HCT116 (cell line): Measurements from ENCODE around the gene ERC2. TPM values are rescaled to one million over a fixed set of nuclear protein-coding genes. Genes with fewer than 3 reads are reported as not detected.

Experiments used
- ATAC-seq: fragments of 200-7000 bp; cut with Tn5 transposase; 2 replicates; pipeline ENCODE4 v1.9.1; 2020; ENCODE audit warnings: mild to moderate bottlenecking, moderate library complexity
- BruUV-seq: library from RNA; stranded (reverse); fragments of 400-500 nt; replicated peaks from 2 replicates; lab custom pipeline; 2021; lab: Mats Ljungman, UMichigan
- CTCF ChIA-PET: fragments of 300-600 bp; sonication (Branson Sonifier 250); formaldehyde crosslinking; loops from one replicate; lab custom pipeline; 2021; ENCODE audit warnings: antibody characterized with exemption; lab: Charles Lee
- POLR2A ChIA-PET: fragments of 300-600, 350-600 bp; sonication (Branson Sonifier 250); formaldehyde crosslinking; loops from one replicate; lab custom pipeline; 2021; ENCODE audit warnings: antibody characterized with exemption; lab: Charles Lee
- RAD21 ChIA-PET, 2 experiments: fragments of 300-600 bp; sonication (Branson Sonifier 250); formaldehyde crosslinking; loops; one replicate each; lab custom pipeline; 2023; ENCODE audit warnings: low total read pairs in 2 of 2; ENCODE audit not compliant: uncharacterized antibody in 2 of 2, unreplicated experiment in 2 of 2, low non-redundant PET in 1 of 2; lab: Charles Lee
- DNase-seq: peaks from one replicate; pipeline ENCODE4 v3.0.0-alpha.2; 2010; ENCODE audit warnings: low read depth, low spot score
- H2AFZ ChIP-seq: fragments of 200-600 bp; shearing (Covaris generic), sonication (generic); 2 replicates; pipeline ENCODE4 v1.6.1; 2017; ENCODE audit warnings: low read depth, mixed run types, mixed read lengths, antibody characterized with exemption, low read length; ENCODE audit not compliant: poor library complexity, severe bottlenecking
- H3K27ac ChIP-seq: 2 replicates; pipeline ENCODE4 v1.5.1; 2012; ENCODE audit warnings: low read depth, low read length
- H3K27me3 ChIP-seq: fragments of 200-600 bp; sonication (generic); 2 replicates; pipeline ENCODE4 v1.6.1; 2016; ENCODE audit warnings: mixed run types, low read length, mixed read lengths; ENCODE audit not compliant: insufficient read depth
- H3K36me3 ChIP-seq, 2 experiments: fragments of 200-500 bp in 1 of 2; fragments of 200-600 bp in 1 of 2; sonication (Bioruptor generic) in 1 of 2; sonication (generic) in 1 of 2; 2 replicates each; pipeline versions ENCODE4 v1.5.1 to v1.6.1; 2014 to 2016; ENCODE audit warnings: low read length in 2 of 2, inconsistent platforms in 1 of 2, mixed read lengths in 1 of 2, mixed run types in 1 of 2; ENCODE audit not compliant: insufficient read depth in 2 of 2, control insufficient read depth in 1 of 2
- H3K4me1 ChIP-seq, 2 experiments: fragments of 200-600 bp in 1 of 2; sonication (generic) in 1 of 2; 2 replicates each; pipeline versions ENCODE4 v1.5.1 to v1.6.1; 2012 to 2017; ENCODE audit warnings: low read length in 2 of 2, inconsistent platforms in 1 of 2, mild to moderate bottlenecking in 1 of 2, mixed read lengths in 1 of 2, mixed run types in 1 of 2, moderate library complexity in 1 of 2; ENCODE audit not compliant: insufficient read depth in 2 of 2, control insufficient read depth in 1 of 2
- H3K4me2 ChIP-seq: fragments of 200-600 bp; sonication (generic); 2 replicates; pipeline ENCODE4 v1.6.1; 2017; ENCODE audit warnings: mixed run types, low read length, mixed read lengths
- H3K4me3 ChIP-seq, 2 experiments: fragments of 200-600 bp in 1 of 2; sonication (generic) in 1 of 2; replicated peaks in 1 of 2; 2 replicates each; pipeline ENCODE4 v1.5.1; 2011 to 2016; ENCODE audit warnings: low read length in 2 of 2, control low read depth in 1 of 2, low read depth in 1 of 2, mild to moderate bottlenecking in 1 of 2, mixed read lengths in 1 of 2, mixed run types in 1 of 2
- H3K79me2 ChIP-seq: fragments of 200-600 bp; sonication (generic); 2 replicates; pipeline ENCODE4 v1.6.1; 2017; ENCODE audit warnings: mild to moderate bottlenecking, mixed run types, low read length, moderate library complexity, mixed read lengths; ENCODE audit not compliant: insufficient read depth
- H3K9ac ChIP-seq: fragments of 200-600 bp; sonication (generic); 2 replicates; pipeline ENCODE4 v1.6.1; 2016; ENCODE audit warnings: low read length, mixed read lengths
- H3K9me2 ChIP-seq: fragments of 200-600 bp; sonication (generic), shearing (Covaris generic); 2 replicates; pipeline ENCODE4 v1.6.1; 2017; ENCODE audit warnings: mixed run types, mild to moderate bottlenecking, moderate library complexity; ENCODE audit not compliant: insufficient read depth
- H3K9me3 ChIP-seq, 2 experiments: fragments of 200-500 bp in 1 of 2; fragments of 200-600 bp in 1 of 2; sonication (Bioruptor generic) in 1 of 2; sonication (generic) in 1 of 2; 2 replicates each; pipeline ENCODE4 v1.6.1; 2014 to 2017; ENCODE audit warnings: low read length in 2 of 2, mixed read lengths in 2 of 2, inconsistent platforms in 1 of 2, low read depth in 1 of 2, mild to moderate bottlenecking in 1 of 2, mixed run types in 1 of 2, moderate library complexity in 1 of 2; ENCODE audit not compliant: control insufficient read depth in 1 of 2, insufficient read depth in 1 of 2
- H4K20me1 ChIP-seq: fragments of 200-600 bp; sonication (generic), shearing (Covaris generic); 2 replicates; pipeline ENCODE4 v1.6.1; 2017; ENCODE audit warnings: mixed run types, mild to moderate bottlenecking, moderate library complexity; ENCODE audit not compliant: insufficient read depth
- CBX3 ChIP-seq: IDR thresholded peaks from 2 replicates; pipeline ENCODE4 v1.6.1; 2012; ENCODE audit warnings: low read depth
- EGR1 ChIP-seq: IDR thresholded peaks from 2 replicates; pipeline ENCODE4 v1.6.1; 2012; ENCODE audit warnings: low read depth
- EZH2phosphoT487 ChIP-seq: fragments of 200-600 bp; IDR thresholded peaks from 2 replicates; pipeline ENCODE4 v1.6.1; 2018; ENCODE audit warnings: antibody characterized with exemption, borderline replicate concordance
- FOSL1 ChIP-seq: IDR thresholded peaks from 2 replicates; pipeline ENCODE4 v1.6.1; 2012; ENCODE audit warnings: low read depth
- JUND ChIP-seq: IDR thresholded peaks from 2 replicates; pipeline ENCODE4 v1.6.1; 2012
- POLR2A ChIP-seq: IDR thresholded peaks from 2 replicates; pipeline ENCODE4 v1.7.0; 2011; ENCODE audit warnings: borderline replicate concordance; ENCODE audit not compliant: insufficient read depth, insufficient read length; ENCODE audit errors: extremely low read depth
- RAD21 ChIP-seq: IDR thresholded peaks from 2 replicates; pipeline ENCODE4 v1.6.1; 2012; ENCODE audit warnings: low read depth, mild to moderate bottlenecking
- REST ChIP-seq: IDR thresholded peaks from 2 replicates; pipeline ENCODE4 v1.6.1; 2012; ENCODE audit warnings: low read depth
- SIN3A ChIP-seq: IDR thresholded peaks from 2 replicates; pipeline ENCODE4 v1.6.1; 2012; ENCODE audit warnings: low read depth
- SRF ChIP-seq: IDR thresholded peaks from 2 replicates; pipeline ENCODE4 v1.6.1; 2012; ENCODE audit warnings: low read depth
- YY1 ChIP-seq: IDR thresholded peaks from 2 replicates; pipeline ENCODE4 v1.6.1; 2011; ENCODE audit warnings: low read length, low read depth, moderate library complexity, mild to moderate bottlenecking; ENCODE audit not compliant: insufficient replicate concordance; ENCODE audit errors: extremely low read depth
- ZFX ChIP-seq: fragments of 450-650 bp; IDR thresholded peaks from 2 replicates; pipeline ENCODE4 v1.6.1; 2017
- intact Hi-C: fragments of 100-400 bp; cut with micrococcal nuclease; formaldehyde crosslinking; loops from 2 replicates; pipeline ENCODE4 v1.10.0; 2022
- total RNA-seq: library from RNA; stranded (reverse); gene quantifications from one replicate; pipeline ENCODE4 v1.2.1, GENCODE V29; 2021; ENCODE audit not compliant: unreplicated experiment
- TF ChIP-seq, protein P1 (sequence below): IDR thresholded peaks from 2 replicates; pipeline ENCODE4 v1.6.1; 2011; ENCODE audit warnings: mild to moderate bottlenecking, low read length, moderate library complexity; ENCODE audit not compliant: insufficient replicate concordance; ENCODE audit errors: extremely low read depth
- TF ChIP-seq, protein P2 (sequence below): IDR thresholded peaks from 2 replicates; pipeline ENCODE4 v1.6.1; 2012

The ERC2 gene
- total RNA-seq, 1 experiment from 2014 or later, result not detected

DNA sequence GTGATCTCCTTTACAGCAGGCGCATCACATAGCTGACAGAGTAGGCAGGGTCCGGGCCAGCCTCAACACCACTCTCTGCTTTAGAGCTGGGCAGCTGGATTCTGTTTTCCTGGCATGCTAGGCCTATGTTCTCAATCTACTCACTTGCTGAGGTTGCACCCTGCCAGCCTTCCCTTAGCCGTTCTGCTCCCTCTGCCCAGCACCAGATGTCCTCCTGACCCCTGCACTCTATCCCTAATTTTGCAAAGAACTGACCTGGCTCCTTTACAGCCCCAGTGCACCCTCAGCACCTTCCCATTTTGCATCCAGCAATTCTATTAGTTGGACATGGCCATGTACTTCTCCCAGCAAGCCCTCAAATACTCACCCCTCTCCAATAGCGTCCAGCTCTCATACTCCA, 609.5 kb downstream of the ERC2 start (continued):
- TF ChIP-seq REST (no peak), JUND (no peak), SRF (no peak)
- TF ChIP-seq, protein P1, sequence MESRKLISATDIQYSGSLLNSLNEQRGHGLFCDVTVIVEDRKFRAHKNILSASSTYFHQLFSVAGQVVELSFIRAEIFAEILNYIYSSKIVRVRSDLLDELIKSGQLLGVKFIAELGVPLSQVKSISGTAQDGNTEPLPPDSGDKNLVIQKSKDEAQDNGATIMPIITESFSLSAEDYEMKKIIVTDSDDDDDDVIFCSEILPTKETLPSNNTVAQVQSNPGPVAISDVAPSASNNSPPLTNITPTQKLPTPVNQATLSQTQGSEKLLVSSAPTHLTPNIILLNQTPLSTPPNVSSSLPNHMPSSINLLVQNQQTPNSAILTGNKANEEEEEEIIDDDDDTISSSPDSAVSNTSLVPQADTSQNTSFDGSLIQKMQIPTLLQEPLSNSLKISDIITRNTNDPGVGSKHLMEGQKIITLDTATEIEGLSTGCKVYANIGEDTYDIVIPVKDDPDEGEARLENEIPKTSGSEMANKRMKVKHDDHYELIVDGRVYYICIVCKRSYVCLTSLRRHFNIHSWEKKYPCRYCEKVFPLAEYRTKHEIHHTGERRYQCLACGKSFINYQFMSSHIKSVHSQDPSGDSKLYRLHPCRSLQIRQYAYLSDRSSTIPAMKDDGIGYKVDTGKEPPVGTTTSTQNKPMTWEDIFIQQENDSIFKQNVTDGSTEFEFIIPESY, result no peak

GRCh38 chr3:55858302-55858701, 610.0 kb downstream of the ERC2 start:
- no peaks in the 10 kb centered on the region for H3K4me1 ChIP-seq
- DNase-seq, result no peak
- H3K27me3 ChIP-seq, result no peaks in the 10 kb centered on the region
- no peak overlapping the region for H3K9ac ChIP-seq
- POLR2A ChIA-PET, result no interaction called here
- TF ChIP-seq, protein P2, sequence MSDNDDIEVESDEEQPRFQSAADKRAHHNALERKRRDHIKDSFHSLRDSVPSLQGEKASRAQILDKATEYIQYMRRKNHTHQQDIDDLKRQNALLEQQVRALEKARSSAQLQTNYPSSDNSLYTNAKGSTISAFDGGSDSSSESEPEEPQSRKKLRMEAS, result no peak
- TF ChIP-seq EZH2phosphoT487, result no peak
- no peak for TF ChIP-seq SIN3A
- no peak for TF ChIP-seq POLR2A
- no peak for TF ChIP-seq ZFX
- TF ChIP-seq FOSL1, result no peak
- TF ChIP-seq, protein P1, result no peak
- no peak for TF ChIP-seq YY1
- no peak for TF ChIP-seq EGR1
- TF ChIP-seq RAD21, result no peak
- TF ChIP-seq SRF, result no peak
- TF ChIP-seq CBX3, result no peak
- no peak for TF ChIP-seq JUND
- TF ChIP-seq, all 23 proteins: peak for 0
- no TSS peak for BruUV-seq
- ChIA-PET CTCF (no interaction called here), RAD21 (no interaction called here)
- no peaks in the 10 kb centered on the region for H3K79me2 ChIP-seq
- no peak for ATAC-seq
- intact Hi-C loops, result no loop called here
- no peak overlapping the region for H3K27ac ChIP-seq
- H3K4me2 ChIP-seq, result no peak overlapping the region
- H3K9me2 ChIP-seq, result no peaks in the 10 kb centered on the region
- H4K20me1 ChIP-seq, result no peaks in the 10 kb centered on the region
- peaks cover 0 to 4% of the 10 kb centered on the region in 2 experiments; a peak in 1 of 4 replicates for H3K9me3 ChIP-seq
- H3K4me3 ChIP-seq, result no peak overlapping the region
- no peak overlapping the region for H2AFZ ChIP-seq
- H3K36me3 ChIP-seq, result no peaks in the 10 kb centered on the region
